Measurements from ENCODE around the gene TTC39B.

GRCh38 chr9:15219546-15219945 lies 87.5 kb downstream of the TTC39B start:
- TF ChIP-seq CTCF (conservative IDR thresholded peaks at IDR 0.05; ENCODE audit: low read length) (no peak), EZH2phosphoT487 (IDR thresholded peaks at IDR 0.05; ENCODE audit: borderline replicate concordance, low read depth, low read length) (no peak)

Data from OCI-LY7 (cell line).